K562 (cell line): Measurements from ENCODE around the gene GNAT2. TPM values are rescaled to one million over a fixed set of nuclear protein-coding genes. Genes with fewer than 3 reads are reported as not detected.

Experiments
- CHD7 ChIP-seq: fragments of 200-600 bp; sonication (generic); IDR thresholded peaks from one replicate; pipeline ENCODE4 v1.6.1; 2012; ENCODE audit warnings: mild to moderate bottlenecking, low read depth, low read length, inconsistent platforms
- EHMT2 ChIP-seq: fragments of 450-650 bp; IDR thresholded peaks from 2 replicates; pipeline ENCODE4 v1.6.1; 2018; ENCODE audit warnings: antibody characterized with exemption
- PRDM10 ChIP-seq: fragments of 450-650 bp; IDR thresholded peaks from 2 replicates; pipeline ENCODE4 v1.6.1; 2018; ENCODE audit not compliant: partially characterized antibody
- polyA plus RNA-seq, 8 experiments: library from polyadenylated mRNA; depleted of rRNA in 4 of 8; stranded (reverse) in 5 of 8; unstranded in 3 of 8; fragments of >200 nt; fragmentation: Nextera tagmentation in 2 of 8; fragmentation: Illumina TruSeq in 1 of 8; extraction: Ambion mirVana in 2 of 8; extraction: Trizol in 1 of 8; gene quantifications; 2 replicates each; pipeline versions ENCODE4 v1.2.1 to v1.2.3, GENCODE V29; 2011 to 2014; ENCODE audit warnings: inconsistent platforms in 1 of 8, missing spikeins in 1 of 8
- total RNA-seq, 7 experiments: library from RNA; depleted of rRNA in 6 of 7; stranded (reverse); fragments of >200 nt in 6 of 7; fragmentation: Illumina TruSeq in 2 of 7; extraction: Trizol in 2 of 7; gene quantifications; 2 replicates each; pipeline versions ENCODE4 v1.2.1 to v1.2.3, GENCODE V29; 2011 to 2021; ENCODE audit warnings: low replicate concordance in 1 of 7

GNAT2 gene
- total and polyA plus RNA-seq, 9 of the 15 experiments (the other 6 are each of a cell fraction or from before 2014, with no cell fraction given) = 0.06 to 0.52 (median 0.24) TPM; not detected in 1

GRCh38 chr1:109610609-109611307 lies 8.7 kb downstream of the GNAT2 start (continued):
- TF ChIP-seq CHD7 (no peak), EHMT2 (no peak), PRDM10 (no peak)
